Mammary epithelial cell (primary cell): Measurements from ENCODE around the gene SCRN3.

Experiments used
- EZH2 ChIP-seq: IDR thresholded peaks from 2 replicates; pipeline ENCODE4 v1.6.1; 2012; ENCODE audit warnings: low read length, inconsistent platforms, borderline replicate concordance
- TF ChIP-seq, protein P1 (sequence below), 2 donors: IDR thresholded peaks in 1 of 2; conservative IDR thresholded peaks in 1 of 2; 2 replicates each; pipeline ENCODE4 v1.5.1; 2011 to 2012; ENCODE audit warnings: inconsistent platforms in 2 of 2, low read length in 2 of 2, mild to moderate bottlenecking in 2 of 2, control low read depth in 1 of 2, low read depth in 1 of 2; ENCODE audit not compliant: insufficient read depth in 1 of 2; ENCODE audit errors: extremely low read depth in 1 of 2

DNA sequence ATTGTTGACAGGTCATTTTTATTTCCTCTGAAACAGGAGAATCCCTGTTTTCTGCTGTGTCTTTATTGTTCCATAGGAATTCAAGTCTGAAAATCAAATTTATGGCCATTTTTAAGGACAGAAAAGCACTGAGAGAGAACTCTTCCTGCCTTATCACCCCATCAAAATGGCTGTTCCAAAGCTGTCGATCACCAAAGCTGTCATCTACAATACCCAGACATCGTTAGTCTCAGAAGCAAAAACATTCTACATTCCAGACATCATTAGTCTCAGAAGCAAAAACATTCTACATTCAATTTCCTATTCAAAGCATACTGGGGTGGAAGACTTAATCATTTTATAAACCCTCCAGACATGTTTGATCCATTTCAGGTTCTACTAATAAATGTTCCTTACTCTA, 44.4 kb downstream of the SCRN3 start:
- TF ChIP-seq, protein P1, sequence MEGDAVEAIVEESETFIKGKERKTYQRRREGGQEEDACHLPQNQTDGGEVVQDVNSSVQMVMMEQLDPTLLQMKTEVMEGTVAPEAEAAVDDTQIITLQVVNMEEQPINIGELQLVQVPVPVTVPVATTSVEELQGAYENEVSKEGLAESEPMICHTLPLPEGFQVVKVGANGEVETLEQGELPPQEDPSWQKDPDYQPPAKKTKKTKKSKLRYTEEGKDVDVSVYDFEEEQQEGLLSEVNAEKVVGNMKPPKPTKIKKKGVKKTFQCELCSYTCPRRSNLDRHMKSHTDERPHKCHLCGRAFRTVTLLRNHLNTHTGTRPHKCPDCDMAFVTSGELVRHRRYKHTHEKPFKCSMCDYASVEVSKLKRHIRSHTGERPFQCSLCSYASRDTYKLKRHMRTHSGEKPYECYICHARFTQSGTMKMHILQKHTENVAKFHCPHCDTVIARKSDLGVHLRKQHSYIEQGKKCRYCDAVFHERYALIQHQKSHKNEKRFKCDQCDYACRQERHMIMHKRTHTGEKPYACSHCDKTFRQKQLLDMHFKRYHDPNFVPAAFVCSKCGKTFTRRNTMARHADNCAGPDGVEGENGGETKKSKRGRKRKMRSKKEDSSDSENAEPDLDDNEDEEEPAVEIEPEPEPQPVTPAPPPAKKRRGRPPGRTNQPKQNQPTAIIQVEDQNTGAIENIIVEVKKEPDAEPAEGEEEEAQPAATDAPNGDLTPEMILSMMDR (conservative IDR thresholded peaks at IDR 0.05 in 1 of 2, IDR thresholded peaks at IDR 0.05 in 1 of 2; ENCODE audit: extremely low read depth in 1 of 2, insufficient read depth in 1 of 2, low read depth in 1 of 2, low read length in 2 of 2), result no peak
- no peak for TF ChIP-seq EZH2
